OCI-LY7 (cell line): Measurements from ENCODE around the gene E2F2. TPM values are rescaled to one million over a fixed set of nuclear protein-coding genes. Genes with fewer than 3 reads are reported as not detected.

Experiments used
- BruUV-seq: library from RNA; stranded (reverse); fragments of 400-500 nt; replicated peaks from 2 replicates; lab custom pipeline; 2021; lab: Mats Ljungman, UMichigan
- CTCF ChIA-PET: fragments of 300-600 bp; sonication (Branson Sonifier 250); formaldehyde crosslinking; loops from one replicate; lab custom pipeline; 2022; ENCODE audit warnings: antibody characterized with exemption; ENCODE audit not compliant: unreplicated experiment; lab: Charles Lee
- POLR2A ChIA-PET: fragments of 300-600 bp; sonication (Branson Sonifier 250); formaldehyde crosslinking; loops from one replicate; lab custom pipeline; 2022; ENCODE audit warnings: antibody characterized with exemption; lab: Charles Lee
- DNase-seq: peaks from one replicate; pipeline ENCODE4 v3.0.0-alpha.2; 2015; ENCODE audit warnings: low spot score
- H2AFZ ChIP-seq: fragments of 200-600 bp; sonication (generic), shearing (Covaris generic); 2 replicates; pipeline ENCODE4 v1.6.1; 2014; ENCODE audit warnings: mild to moderate bottlenecking, antibody characterized with exemption, low read length, moderate library complexity
- H3K27ac ChIP-seq: fragments of 200-600 bp; sonication (generic); 2 replicates; pipeline ENCODE4 v1.5.1; 2014; ENCODE audit warnings: mixed run types, low read depth, mild to moderate bottlenecking, moderate library complexity, low read length, inconsistent platforms; ENCODE audit not compliant: poor library complexity, severe bottlenecking
- H3K36me3 ChIP-seq: fragments of 200-600 bp; sonication (generic); 2 replicates; pipeline ENCODE4 v1.6.1; 2014; ENCODE audit warnings: mild to moderate bottlenecking, antibody characterized with exemption, low read length, moderate library complexity, mixed read lengths; ENCODE audit not compliant: insufficient read depth
- H3K4me1 ChIP-seq: fragments of 200-600 bp; sonication (generic); 2 replicates; pipeline ENCODE4 v1.5.1; 2014; ENCODE audit warnings: mild to moderate bottlenecking, low read length; ENCODE audit not compliant: insufficient read depth, poor library complexity, severe bottlenecking
- H3K4me2 ChIP-seq: fragments of 200-600 bp; sonication (generic); 2 replicates; pipeline ENCODE4 v1.6.1; 2014; ENCODE audit warnings: mild to moderate bottlenecking, low read length
- H3K4me3 ChIP-seq: fragments of 200-600 bp; sonication (generic); 2 replicates; pipeline ENCODE4 v1.5.1; 2014; ENCODE audit warnings: mild to moderate bottlenecking, low read depth, low read length; ENCODE audit not compliant: poor library complexity, severe bottlenecking
- H3K79me2 ChIP-seq: fragments of 200-600 bp; sonication (generic); 2 replicates; pipeline ENCODE4 v1.6.1; 2016; ENCODE audit warnings: low read depth, mild to moderate bottlenecking, low read length, moderate library complexity, mixed read lengths; ENCODE audit not compliant: insufficient read depth
- H3K9me2 ChIP-seq: fragments of 200-600 bp; sonication (generic); 2 replicates; pipeline ENCODE4 v1.6.1; 2016; ENCODE audit warnings: mild to moderate bottlenecking, low read length, mixed read lengths; ENCODE audit not compliant: insufficient read depth
- H3K9me3 ChIP-seq: fragments of 200-600 bp; sonication (generic); 2 replicates; pipeline ENCODE4 v1.6.1; 2014; ENCODE audit warnings: mild to moderate bottlenecking, mixed run types, low read length, mixed read lengths
- H4K20me1 ChIP-seq: fragments of 200-600 bp; sonication (generic); 2 replicates; pipeline ENCODE4 v1.6.1; 2014; ENCODE audit warnings: mild to moderate bottlenecking, antibody characterized with exemption, low read length, moderate library complexity, mixed read lengths; ENCODE audit not compliant: insufficient read depth
- CTCF ChIP-seq: fragments of 200-600 bp; sonication (generic); conservative IDR thresholded peaks from 2 replicates; pipeline ENCODE4 v1.5.1; 2014; ENCODE audit warnings: mild to moderate bottlenecking, antibody characterized with exemption, low read length, moderate library complexity, mixed read lengths
- EZH2phosphoT487 ChIP-seq: fragments of 200-600 bp; sonication (generic); IDR thresholded peaks from 2 replicates; pipeline ENCODE4 v1.6.1; 2018; ENCODE audit warnings: low read depth, borderline replicate concordance, mild to moderate bottlenecking, mixed run types, antibody characterized with exemption, low read length, moderate library complexity, mixed read lengths
- intact Hi-C: fragments of 100-400 bp; cut with micrococcal nuclease; formaldehyde crosslinking; loops from one replicate; pipeline ENCODE4 v1.10.0; 2022; ENCODE audit not compliant: unreplicated experiment
- total RNA-seq, 2 experiments: library from RNA; depleted of rRNA in 1 of 2; stranded (reverse); fragments of >200 nt in 1 of 2; shearing (Covaris generic) in 1 of 2; gene quantifications; 2 replicates each; pipeline ENCODE4 v1.2.3, GENCODE V29; 2014 to 2022

The E2F2 gene
- total RNA-seq, 2 experiments from 2014 or later = 203 to 212 TPM

GRCh38 chr1:23528250-23528978 lies 2.6 kb downstream of the E2F2 start:
- DNase-seq = peak; percentile 96
- H3K4me1 ChIP-seq = peaks cover 69% of the 10 kb centered on the region
- peak overlapping the region; percentile 98 for H3K27ac ChIP-seq
- peaks cover 10% of the 10 kb centered on the region; the same call in 1 of the 2 replicates for H4K20me1 ChIP-seq
- peak overlapping the region; percentile 84 for H3K4me3 ChIP-seq
- intact Hi-C loops = loop anchor here (5.0 to 10.0 kb wide), 4 partner anchors 186 to 1214 kb away; partner anchors contain the start of gene HNRNPR
- no peak overlapping the region for H2AFZ ChIP-seq
- BruUV-seq = no TSS peak
- no peaks in the 10 kb centered on the region for H3K9me3 ChIP-seq
- peaks cover 88% of the 10 kb centered on the region for H3K79me2 ChIP-seq
- CTCF ChIA-PET = interaction anchor here (0.5 to 1.7 kb wide), 9 partner anchors 9 to 171 kb away, joined by 3 to 7 read pairs (median 3); no protein-coding TSS in a partner anchor
- H3K4me2 ChIP-seq = peak overlapping the region; percentile 90
- H3K36me3 ChIP-seq = peaks cover 73% of the 10 kb centered on the region
- TF ChIP-seq CTCF = no peak; the same call in 1 of the 2 replicates
- no peak for TF ChIP-seq EZH2phosphoT487
- POLR2A ChIA-PET = interaction anchor here (0.6 to 6.3 kb wide), 25 partner anchors 9 to 319 kb away, joined by 3 to 35 read pairs (median 5); partner anchors contain the start of genes HNRNPR and ID3
- no peaks in the 10 kb centered on the region for H3K9me2 ChIP-seq

- Histone ChIP-seq H2AFZ (no peak overlapping the region), H3K9me3 (no peaks in the 10 kb centered on the region), H3K79me2 (peaks cover 94% of the 10 kb centered on the region), H3K4me2 (peak overlapping the region; percentile 90), H3K4me1 (peaks cover 68% of the 10 kb centered on the region), H3K9me2 (no peaks in the 10 kb centered on the region), H3K36me3 (peaks cover 79% of the 10 kb centered on the region), H3K4me3 (peak overlapping the region; percentile 84), H4K20me1 (peaks cover 11% of the 10 kb centered on the region; the same call in 1 of the 2 replicates), H3K27ac (peak overlapping the region; percentile 98)
- peak; percentile 50 for DNase-seq
- ChIA-PET CTCF (interaction anchor here (1.1 to 1.5 kb wide), 4 partner anchors 31 to 171 kb away, joined by 3 to 7 read pairs (median 4); no protein-coding TSS in a partner anchor), POLR2A (interaction anchor here (0.8 to 6.3 kb wide), 13 partner anchors 13 to 110 kb away, joined by 3 to 35 read pairs (median 7); partner anchors contain the start of gene ID3)
- TF ChIP-seq EZH2phosphoT487 (no peak), CTCF (peak; percentile 70)
- intact Hi-C loops = loop anchor here (5.0 to 10.0 kb wide), 4 partner anchors 186 to 1214 kb away; partner anchors contain the start of gene HNRNPR
- BruUV-seq = no TSS peak
These were observed 3.2 kb downstream of the E2F2 start for GRCh38 chr1:23527900-23528249.
